ENCODE measurements around the gene TMSB15B.
"Not testable (repeated sequence)": the region's sequence is repeated elsewhere in the genome, so short reads cannot be mapped to it uniquely, and the experiment has no call there.

The TMSB15B gene

DNA sequence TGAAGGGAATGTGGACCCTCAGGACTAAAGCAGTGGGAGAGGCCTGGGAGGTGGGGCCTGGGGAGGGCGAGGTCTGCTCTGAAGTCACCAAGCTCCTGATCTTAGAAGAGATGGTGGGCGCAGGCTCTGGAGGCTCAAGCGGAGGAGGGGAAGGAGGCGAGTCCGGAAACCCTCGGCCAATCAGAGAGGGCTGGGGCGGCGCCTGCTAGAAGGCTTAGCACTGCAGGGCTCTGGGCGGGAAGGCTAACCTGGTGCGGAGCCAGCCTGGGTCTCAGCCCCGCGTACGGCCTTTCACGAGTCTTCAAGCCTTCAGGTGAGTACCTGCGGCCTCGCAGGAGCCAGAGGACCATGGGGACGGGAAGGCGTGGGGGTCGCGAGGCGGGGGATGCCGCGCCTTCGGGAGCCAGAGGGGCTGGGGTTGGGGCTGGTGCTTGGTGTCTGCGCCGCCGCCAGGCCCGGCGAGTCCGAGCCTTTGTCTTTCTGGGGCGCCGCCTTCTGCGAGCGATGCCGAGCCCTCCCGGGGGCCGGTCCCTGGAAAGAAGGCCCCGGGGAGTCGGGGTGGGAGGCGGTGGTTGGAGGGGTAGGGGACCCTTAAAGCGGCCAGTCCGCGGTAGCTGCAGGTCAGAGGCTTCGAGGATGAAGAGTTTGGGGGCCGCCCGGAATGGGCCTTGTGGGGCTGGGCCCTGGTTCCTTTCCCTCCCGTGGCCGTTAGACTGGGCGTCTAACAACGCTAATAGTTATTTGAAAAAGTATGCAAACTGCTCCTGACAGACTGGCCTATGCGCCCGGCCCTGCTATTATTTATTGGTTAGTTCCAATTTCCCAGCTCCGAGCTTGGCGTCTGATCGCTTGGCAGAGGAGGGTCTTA, at the start of gene TMSB15B:
Gene TMSB15B (plus strand): TSS at position 217 of the 868 bp plus-strand sequence.
- not testable (repeated sequence) for DNase-seq (ENCODE audit: low read depth)

- no peak for DNase-seq (ENCODE audit: low read depth)
Measured at GRCh38 chrX:103913356-103914020, 48.9 kb upstream of the TMSB15B start.

GRCh38 chrX:103918050-103918449, 44.4 kb upstream of the TMSB15B start:
- no peak for DNase-seq (ENCODE audit: low read depth)

GRCh38 chrX:103918571-103919269, 43.7 kb upstream of the TMSB15B start:
- peak; percentile 14 for DNase-seq (ENCODE audit: low read depth)

- DNase-seq (ENCODE audit: low read depth) = no peak
Measured at GRCh38 chrX:103919270-103919637, 43.2 kb upstream of the TMSB15B start.

- not testable (repeated sequence) for DNase-seq (ENCODE audit: low read depth)
Measured at GRCh38 chrX:103920515-103920914, 41.9 kb upstream of the TMSB15B start.

DNA sequence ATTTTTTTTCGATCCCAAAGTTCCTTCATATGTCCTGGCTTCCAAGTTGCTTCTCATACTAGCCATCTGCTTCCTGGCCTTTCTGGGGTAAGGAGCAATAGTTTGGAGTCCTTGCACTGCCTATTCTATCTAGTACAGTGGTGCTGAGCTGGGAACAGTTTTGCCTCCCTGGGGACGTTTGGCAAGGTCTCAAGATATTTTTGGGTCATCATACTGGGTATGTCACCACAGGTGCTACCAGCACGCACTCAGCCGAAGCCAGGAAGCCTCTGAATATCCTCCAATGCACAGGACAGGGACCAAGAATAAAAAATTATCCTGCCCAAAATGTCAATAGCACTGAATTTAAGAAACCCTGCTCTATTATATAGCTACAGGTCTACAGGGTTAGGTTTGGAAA, 35.4 kb upstream of the TMSB15B start:
- DNase-seq (ENCODE audit: low read depth) = no peak

DNA sequence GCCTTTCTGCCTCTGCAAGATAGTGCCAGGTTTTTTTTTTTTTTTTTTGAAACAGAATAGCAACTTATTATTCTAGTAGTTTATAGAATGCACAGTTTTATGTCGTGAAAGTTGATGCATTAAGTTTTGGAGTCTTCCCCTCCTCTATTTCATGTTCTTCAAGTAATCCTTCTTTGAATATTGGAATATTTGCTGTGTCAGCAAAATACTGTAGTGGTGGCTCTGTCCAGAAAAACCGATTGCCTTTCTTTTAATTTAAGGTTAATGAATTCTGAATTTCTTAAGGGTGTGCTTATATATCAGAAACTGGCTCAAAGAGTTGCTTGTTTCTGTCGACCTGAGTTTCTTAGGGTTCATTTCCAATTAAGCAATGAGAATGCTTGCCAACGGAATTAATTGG, 34.8 kb upstream of the TMSB15B start:
- DNase-seq (ENCODE audit: low read depth) = no peak

DNA sequence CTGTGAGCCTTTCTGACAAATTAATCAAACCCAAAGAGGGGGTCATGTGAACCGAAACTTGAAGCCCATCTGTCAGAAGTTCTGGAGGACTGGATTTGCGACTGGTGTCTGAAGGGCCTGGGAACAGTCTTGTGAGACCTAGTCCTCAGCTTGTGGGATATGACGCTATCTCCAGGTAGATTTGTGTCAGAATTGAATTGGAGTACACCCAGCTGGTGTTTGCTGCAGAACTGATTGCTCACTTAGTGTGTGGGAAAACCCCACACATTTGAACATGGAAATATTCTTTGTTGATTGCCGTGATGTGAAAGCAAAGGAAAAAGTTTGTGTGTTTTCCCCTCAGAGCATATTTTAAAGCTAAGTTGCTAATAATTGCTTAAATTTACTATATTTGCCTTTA, 30.3 kb upstream of the TMSB15B start:
- no peak for DNase-seq (ENCODE audit: low read depth)

DNA sequence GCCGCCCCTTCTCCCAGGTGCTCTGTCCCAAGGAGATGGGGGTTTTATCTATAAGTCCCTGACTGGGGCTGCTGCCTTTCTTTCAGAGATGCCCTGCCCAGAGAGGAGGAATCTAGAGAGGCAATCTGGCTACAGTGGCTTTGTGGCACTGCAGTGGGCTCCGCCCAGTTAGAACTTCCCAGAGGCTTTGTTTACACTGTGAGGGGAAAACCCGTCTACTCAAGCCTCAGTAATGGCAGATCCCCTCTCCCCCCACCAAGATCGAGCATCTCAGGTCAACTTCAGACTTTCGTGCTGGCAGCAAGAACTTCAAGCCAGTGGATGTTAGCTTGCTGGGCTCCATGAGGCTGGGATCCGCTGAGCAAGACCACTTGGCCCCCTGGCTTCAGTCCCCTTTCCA, 22.2 kb upstream of the TMSB15B start:
- DNase-seq (ENCODE audit: low read depth) = not testable (repeated sequence)

DNA sequence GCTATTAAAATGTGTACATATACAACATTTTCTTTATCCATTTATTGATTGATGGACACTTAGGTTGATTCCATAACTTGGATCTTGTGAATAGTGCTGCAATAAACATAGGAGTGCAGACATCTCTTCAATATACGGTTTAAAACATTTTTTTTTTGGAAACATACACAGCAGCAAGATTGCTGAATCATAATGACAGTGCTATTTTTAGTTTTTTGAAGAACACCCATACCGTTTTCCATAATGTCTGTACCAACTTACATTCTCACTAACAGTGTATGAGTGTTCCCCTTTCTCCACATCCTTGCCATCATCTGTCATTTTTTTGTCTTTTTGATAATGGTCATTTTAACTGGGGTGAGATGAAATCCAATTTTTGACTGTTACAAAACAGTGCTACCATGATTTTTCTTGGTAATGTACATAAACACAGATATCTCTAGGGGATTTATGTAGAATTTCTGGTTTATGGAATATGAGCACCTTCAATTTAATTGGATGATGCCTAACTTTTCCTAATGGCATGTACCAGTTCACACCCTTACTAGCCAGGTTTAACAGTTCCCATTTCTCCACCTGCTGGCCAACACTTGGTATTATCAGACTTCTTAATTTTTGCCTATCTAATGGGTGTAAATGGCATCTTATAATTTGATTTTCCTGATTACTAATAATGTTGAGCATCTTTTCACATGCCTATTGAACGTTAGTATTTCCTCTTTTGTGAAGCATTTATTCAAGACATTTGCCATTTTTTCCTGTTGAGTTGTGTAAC, 21.0 kb upstream of the TMSB15B start:
- no peak for DNase-seq (ENCODE audit: low read depth)

DNA sequence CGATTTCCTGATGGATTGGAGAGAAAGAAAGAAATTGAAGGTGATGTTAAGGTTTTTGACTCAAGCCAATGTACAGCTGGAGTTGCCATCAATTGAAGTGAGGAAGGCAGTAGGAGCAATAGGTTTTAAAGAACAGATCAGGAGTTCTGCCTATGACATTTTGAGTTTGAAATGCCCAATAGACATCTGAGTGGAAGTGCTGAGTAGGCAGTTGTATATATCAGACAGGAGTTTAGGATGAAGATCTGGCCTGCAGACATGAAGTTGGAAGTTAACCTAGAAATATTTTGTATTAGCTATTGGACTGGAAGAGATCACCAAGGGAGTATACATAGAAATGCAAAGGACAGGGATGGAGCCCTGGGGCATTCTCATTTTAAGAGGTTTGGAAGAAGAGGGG, 12.9 kb upstream of the TMSB15B start:
- no peak for DNase-seq (ENCODE audit: low read depth)

GRCh38 chrX:103953353-103953752, 9.1 kb upstream of the TMSB15B start:
- no peak for DNase-seq (ENCODE audit: low read depth)

DNA sequence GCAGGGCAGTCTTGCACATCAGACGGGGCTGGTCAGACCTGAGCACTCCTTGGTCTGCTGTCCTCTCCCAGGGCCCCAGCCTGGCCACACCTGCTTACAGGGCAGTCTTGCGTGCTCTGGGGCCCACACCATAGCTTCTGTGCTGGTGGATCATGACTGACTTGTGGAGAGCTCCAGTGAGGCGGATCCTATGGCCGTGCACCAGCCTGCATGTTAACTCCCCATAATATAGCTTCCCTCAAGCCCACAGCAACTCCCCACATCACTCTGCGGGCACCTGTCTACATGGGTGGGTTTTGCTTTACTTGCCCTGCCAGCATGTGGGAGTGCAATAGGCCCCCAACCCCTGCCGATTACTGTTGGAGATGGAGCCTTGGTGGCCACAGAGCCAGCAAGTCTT, 8.2 kb upstream of the TMSB15B start:
- no peak for DNase-seq (ENCODE audit: low read depth)

DNA sequence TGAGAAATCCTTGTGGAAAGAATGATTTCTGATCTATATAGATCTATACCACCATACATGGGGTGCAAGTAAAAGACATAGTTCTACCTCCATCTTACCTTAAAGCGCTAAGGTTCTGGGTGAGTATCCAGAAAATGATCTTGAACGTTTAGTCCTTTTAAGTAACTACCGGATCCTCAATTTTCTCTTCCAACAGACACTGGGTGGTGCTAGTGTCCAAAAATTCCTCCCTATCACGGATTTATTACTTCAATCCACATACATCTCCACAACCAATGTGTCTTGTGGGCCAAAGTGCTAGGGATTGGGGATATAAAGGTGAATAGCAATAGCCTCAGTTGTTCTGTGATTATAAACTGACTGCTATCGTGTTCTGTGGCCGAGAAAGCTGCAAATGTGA, 1.8 kb upstream of the TMSB15B start:
- DNase-seq (ENCODE audit: low read depth) = not testable (repeated sequence)

GRCh38 chrX:103983508-103983907, 21.1 kb downstream of the TMSB15B start:
- DNase-seq (ENCODE audit: low read depth) = not testable (repeated sequence)

DNA sequence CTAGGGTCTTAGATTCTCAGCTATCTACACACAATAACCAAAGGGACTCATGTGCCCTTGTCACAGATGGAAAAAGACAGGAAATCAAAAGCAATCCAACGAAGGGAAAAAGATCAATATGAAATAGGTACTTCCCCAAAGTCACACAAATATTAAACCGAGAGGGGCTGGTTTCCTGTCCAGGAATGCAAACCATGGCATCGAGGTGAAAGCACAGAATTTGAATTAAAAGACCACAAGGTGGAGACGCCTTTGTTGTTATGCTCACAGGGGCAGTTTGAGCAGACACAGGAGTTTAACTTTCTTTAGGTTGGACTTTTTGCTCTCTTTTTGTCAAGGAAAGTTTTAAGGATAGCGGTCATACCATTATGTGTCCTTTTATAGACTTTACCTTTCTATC, 36.8 kb downstream of the TMSB15B start:
- no peak for DNase-seq (ENCODE audit: low read depth)

- DNase-seq (ENCODE audit: low read depth) = no peak
Measured at GRCh38 chrX:104008831-104009230, 46.4 kb downstream of the TMSB15B start.

- DNase-seq (ENCODE audit: low read depth) = no peak
Measured at GRCh38 chrX:104013158-104013557, 50.7 kb downstream of the TMSB15B start.

GRCh38 chrX:104013606-104014005, 51.2 kb downstream of the TMSB15B start, which contains the start of gene H2BW1:
Gene H2BW1 (minus strand): TSS chrX:104013708. CDS start chrX:104013576, 132 bp downstream.
- DNase-seq (ENCODE audit: low read depth) = no peak

DNA sequence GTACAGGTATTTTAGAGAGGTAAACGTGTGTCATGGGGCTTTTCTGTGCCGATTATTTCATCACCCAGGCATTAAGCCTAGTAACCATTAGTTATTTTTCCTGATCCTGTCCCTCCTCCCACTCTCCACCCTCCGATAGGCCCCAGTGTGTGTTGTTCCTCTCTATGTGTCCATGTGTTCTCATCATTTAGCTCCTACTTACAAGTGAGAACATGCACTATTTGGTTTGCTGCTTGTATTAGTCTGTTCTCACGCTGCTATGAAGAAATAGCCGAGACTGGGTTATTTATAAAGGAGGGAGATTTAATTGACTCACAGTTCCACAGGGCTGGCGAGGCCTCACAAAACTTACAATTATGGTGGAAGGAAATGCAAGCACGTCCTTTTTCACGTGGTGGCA, 53.1 kb downstream of the TMSB15B start:
- DNase-seq (ENCODE audit: low read depth) = not testable (repeated sequence)
